Measurements from ENCODE around the gene SLC15A4. TPM values are rescaled to one million over a fixed set of nuclear protein-coding genes. Genes with fewer than 3 reads are reported as not detected.

SLC15A4 gene
- 49.6 and 59.9 TPM in 2 replicates for total RNA-seq

GRCh38 chr12:128823916-128824839, at the start of gene SLC15A4:
Gene SLC15A4 (minus strand): TSS chr12:128823958. CDS start chr12:128823943, 15 bp downstream.
- peak; percentile 35 for DNase-seq (ENCODE audit: low read depth)
- peak; percentile 41 for TF ChIP-seq CTCF (conservative IDR thresholded peaks at IDR 0.05; ENCODE audit: low read depth, low read length)
- peak within 1 kb of the TSS; percentile 97 for H3K4me3 ChIP-seq (ENCODE audit: low read depth, low read length)

GRCh38 chr12:128872303-128872702, 48.5 kb upstream of the SLC15A4 start:
- no peak overlapping the region for H3K4me3 ChIP-seq (ENCODE audit: low read depth, low read length)
- no peak for DNase-seq (ENCODE audit: low read depth)
- TF ChIP-seq CTCF (conservative IDR thresholded peaks at IDR 0.05; ENCODE audit: low read depth, low read length) = no peak

- H3K4me3 ChIP-seq (ENCODE audit: low read depth, low read length) = no peak overlapping the region
- TF ChIP-seq CTCF (conservative IDR thresholded peaks at IDR 0.05; ENCODE audit: low read depth, low read length) = no peak
- DNase-seq (ENCODE audit: low read depth) = no peak
These were observed 47.7 kb upstream of the SLC15A4 start for GRCh38 chr12:128871516-128871892.

GRCh38 chr12:128867466-128867865, 43.7 kb upstream of the SLC15A4 start:
- DNase-seq (ENCODE audit: low read depth) = no peak
- no peak overlapping the region for H3K4me3 ChIP-seq (ENCODE audit: low read depth, low read length)
- TF ChIP-seq CTCF (conservative IDR thresholded peaks at IDR 0.05; ENCODE audit: low read depth, low read length) = no peak

GRCh38 chr12:128864516-128865186, 40.9 kb upstream of the SLC15A4 start:
- DNase-seq (ENCODE audit: low read depth) = no peak
- no peak for TF ChIP-seq CTCF (conservative IDR thresholded peaks at IDR 0.05; ENCODE audit: low read depth, low read length)
- no peak overlapping the region for H3K4me3 ChIP-seq (ENCODE audit: low read depth, low read length)

- no peak overlapping the region for H3K4me3 ChIP-seq (ENCODE audit: low read depth, low read length)
- no peak for TF ChIP-seq CTCF (conservative IDR thresholded peaks at IDR 0.05; ENCODE audit: low read depth, low read length)
- DNase-seq (ENCODE audit: low read depth) = no peak
These were observed 40.2 kb upstream of the SLC15A4 start for GRCh38 chr12:128863957-128864356.

All from epithelial cell of proximal tubule (primary cell).